IMR-90 (cell line): ENCODE data around the gene FRMD5. TPM values are rescaled to one million over a fixed set of nuclear protein-coding genes. Genes with fewer than 3 reads are reported as not detected.

ENCODE experiments used
- ATAC-seq: fragments of 200-7000 bp; cut with Tn5 transposase; 2 replicates; pipeline ENCODE4 v1.9.1; 2020; ENCODE audit warnings: low read depth, mild to moderate bottlenecking, moderate library complexity
- BruUV-seq: library from RNA; stranded (reverse); fragments of 400-500 nt; replicated peaks from 2 replicates; lab custom pipeline; 2021; lab: Mats Ljungman, UMichigan
- CTCF ChIA-PET: fragments of 300-600 bp; formaldehyde crosslinking; extraction: SDS; loops from one replicate; lab custom pipeline; 2021; ENCODE audit warnings: antibody characterized with exemption; lab: Yijun Ruan, JAX
- POLR2A ChIA-PET: fragments of 300-600 bp; sonication (Branson Sonifier 250); formaldehyde crosslinking; loops from one replicate; lab custom pipeline; 2022; ENCODE audit warnings: antibody characterized with exemption; ENCODE audit not compliant: unreplicated experiment; lab: Charles Lee
- DNase-seq: peaks from one replicate; pipeline ENCODE4 v3.0.0; 2013
- H2AFZ ChIP-seq: replicated peaks from 2 replicates; pipeline ENCODE3; 2013; ENCODE audit warnings: low read length, mild to moderate bottlenecking; ENCODE audit not compliant: poor library complexity
- H2AK5ac ChIP-seq: 2 replicates; pipeline ENCODE4 v1.6.1; 2013; ENCODE audit warnings: low read depth, low read length, inconsistent platforms
- H2AK9ac ChIP-seq: replicated peaks from 2 replicates; pipeline ENCODE3; 2013; ENCODE audit warnings: mild to moderate bottlenecking, low read depth, low read length, moderate library complexity; ENCODE audit not compliant: poor library complexity
- H2BK120ac ChIP-seq: 2 replicates; pipeline ENCODE4 v1.6.1; 2013; ENCODE audit warnings: low read depth, low read length, inconsistent platforms
- H2BK15ac ChIP-seq: 3 replicates; pipeline ENCODE4 v1.6.1; 2013; ENCODE audit warnings: low read depth, low read length, inconsistent platforms
- H2BK20ac ChIP-seq: 2 replicates; pipeline ENCODE4 v1.6.1; 2013; ENCODE audit warnings: low read depth, mild to moderate bottlenecking, inconsistent platforms, low read length, moderate library complexity
- H2BK5ac ChIP-seq: 2 replicates; pipeline ENCODE4 v1.6.1; 2013; ENCODE audit warnings: mild to moderate bottlenecking, low read depth, low read length, inconsistent platforms; ENCODE audit not compliant: poor library complexity, severe bottlenecking
- H3K14ac ChIP-seq: replicated peaks from 2 replicates; pipeline ENCODE4 v1.6.1; 2013; ENCODE audit warnings: low read depth, low read length, inconsistent platforms
- H3K18ac ChIP-seq: 2 replicates; pipeline ENCODE4 v1.6.1; 2013; ENCODE audit warnings: low read depth, low read length, control low read depth
- H3K23ac ChIP-seq: 2 replicates; pipeline ENCODE4 v1.6.1; 2013; ENCODE audit warnings: low read depth, low read length, inconsistent platforms
- H3K27ac ChIP-seq: 2 replicates; pipeline ENCODE4 v1.5.1; 2013; ENCODE audit warnings: mild to moderate bottlenecking, control low read depth, low read length; ENCODE audit not compliant: insufficient read depth
- H3K27me3 ChIP-seq: 2 replicates; pipeline ENCODE4 v1.6.1; 2013; ENCODE audit warnings: low read length; ENCODE audit not compliant: control insufficient read depth, insufficient read depth
- H3K36me3 ChIP-seq: 2 replicates; pipeline ENCODE4 v1.6.1; 2013; ENCODE audit warnings: low read length, mixed read lengths; ENCODE audit not compliant: control insufficient read depth, insufficient read depth
- H3K4ac ChIP-seq: 2 replicates; pipeline ENCODE4 v1.6.1; 2013; ENCODE audit warnings: low read depth, low read length, inconsistent platforms
- H3K4me1 ChIP-seq: 2 replicates; pipeline ENCODE4 v1.6.1; 2013; ENCODE audit warnings: low read length, mixed read lengths; ENCODE audit not compliant: control insufficient read depth, insufficient read depth
- H3K4me2 ChIP-seq: 2 replicates; pipeline ENCODE4 v1.6.1; 2013; ENCODE audit warnings: low read depth, mild to moderate bottlenecking, control low read depth, low read length, moderate library complexity
- H3K4me3 ChIP-seq: 2 replicates; pipeline ENCODE4 v1.5.1; 2013; ENCODE audit warnings: low read depth, mild to moderate bottlenecking, control low read depth, low read length, moderate library complexity; ENCODE audit not compliant: insufficient read depth
- H3K56ac ChIP-seq: 2 replicates; pipeline ENCODE4 v1.6.1; 2013; ENCODE audit warnings: low read length, inconsistent platforms; ENCODE audit not compliant: insufficient read depth; ENCODE audit errors: extremely low read depth
- H3K79me1 ChIP-seq, 2 experiments: 2 replicates each; pipeline ENCODE4 v1.6.1; 2013; ENCODE audit warnings: low read length in 2 of 2, inconsistent platforms in 1 of 2, low read depth in 1 of 2
- H3K9ac ChIP-seq: 2 replicates; pipeline ENCODE4 v1.6.1; 2013; ENCODE audit warnings: low read depth, low read length, control low read depth
- H3K9me1 ChIP-seq: 2 replicates; pipeline ENCODE4 v1.6.1; 2013; ENCODE audit warnings: low read length, inconsistent platforms; ENCODE audit not compliant: insufficient read depth
- H3K9me3 ChIP-seq: 2 replicates; pipeline ENCODE4 v1.6.1; 2013; ENCODE audit warnings: low read length; ENCODE audit not compliant: control insufficient read depth, insufficient read depth
- H4K20me1 ChIP-seq: 2 replicates; pipeline ENCODE4 v1.6.1; 2013; ENCODE audit warnings: low read length, inconsistent platforms; ENCODE audit not compliant: insufficient read depth
- H4K5ac ChIP-seq: 2 replicates; pipeline ENCODE4 v1.6.1; 2013; ENCODE audit warnings: mild to moderate bottlenecking, low read depth, low read length, control low read depth
- H4K8ac ChIP-seq, 2 experiments: 2 replicates each; pipeline ENCODE4 v1.6.1; 2013; ENCODE audit warnings: low read depth in 2 of 2, low read length in 2 of 2, control low read depth in 1 of 2, inconsistent platforms in 1 of 2
- H4K91ac ChIP-seq: 2 replicates; pipeline ENCODE4 v1.6.1; 2013; ENCODE audit warnings: low read depth, low read length, inconsistent platforms; ENCODE audit not compliant: insufficient read depth
- CEBPB ChIP-seq: IDR thresholded peaks from 2 replicates; pipeline ENCODE4 v1.6.1; 2012; ENCODE audit warnings: low read depth, low read length, improper control_type of control experiment
- MAZ ChIP-seq: IDR thresholded peaks from 2 replicates; pipeline ENCODE4 v1.6.1; 2012; ENCODE audit warnings: low read depth, mild to moderate bottlenecking, low read length, improper control_type of control experiment, moderate library complexity, borderline replicate concordance
- NFE2L2 ChIP-seq: fragments of 150-350 bp; IDR thresholded peaks from 2 replicates; pipeline ENCODE4 v1.6.1; 2016; ENCODE audit warnings: low read depth, mild to moderate bottlenecking, low read length
- RAD21 ChIP-seq: IDR thresholded peaks from 2 replicates; pipeline ENCODE4 v1.6.1; 2012; ENCODE audit warnings: low read length, improper control_type of control experiment
- WGBS, 2 experiments: methylation state at CpG; one replicate each; pipeline versions ENCODE4 v1.1.5 to v1.1.7; 2013; ENCODE audit warnings: missing lambda C conversion rate in 2 of 2; ENCODE audit not compliant: insufficient read length in 1 of 2; ENCODE audit errors: extremely low coverage in 2 of 2; 5-methylcytosine and 5-hydroxymethylcytosine counted together
- dilution Hi-C: fragments of 300-500 bp; cut with HindIII; formaldehyde crosslinking; loops from one replicate; pipeline ENCODE4 v1.14.3; 2018; ENCODE audit warnings: low sequenced_read_pairs; ENCODE audit not compliant: unreplicated experiment
- in situ Hi-C: fragments of 300-500 bp; cut with MboI; formaldehyde crosslinking; loops from 3 replicates; pipeline ENCODE4 v1.14.3; 2019; ENCODE audit warnings: low sequenced_read_pairs, inconsistent platforms, mixed read lengths
- intact Hi-C: fragments of 100-400 bp; cut with micrococcal nuclease; formaldehyde crosslinking; loops from 2 replicates; pipeline ENCODE4 v1.10.0; 2022
- polyA plus RNA-seq, 3 experiments: library from polyadenylated mRNA; depleted of rRNA; stranded (reverse); fragments of >200 nt; gene quantifications; 2 replicates each; pipeline ENCODE4 v1.2.3, GENCODE V29; 2012; ENCODE audit warnings: low replicate concordance in 1 of 3
- total RNA-seq: library from RNA; depleted of rRNA; stranded (reverse); fragments of >200 nt; gene quantifications from 2 replicates; pipeline ENCODE4 v1.2.3, GENCODE V29; 2012

Gene FRMD5
- total and polyA plus RNA-seq, 2 of the 4 experiments (the other 2 are of a cell fraction), result 4.1 to 5.4 TPM

GRCh38 chr15:43968551-43968950 is 226.5 kb downstream of the FRMD5 start:
- Histone ChIP-seq H3K56ac (no peak overlapping the region), H3K4ac (no peak overlapping the region), H3K79me1 (no peaks in the 10 kb centered on the region), H2BK20ac (no peak overlapping the region), H3K4me2 (no peak overlapping the region), H3K23ac (no peak overlapping the region), H3K9me1 (peaks cover 4% of the 10 kb centered on the region; the same call in 1 of the 2 replicates), H3K18ac (no peak overlapping the region), H3K27ac (no peak overlapping the region), H2BK120ac (no peak overlapping the region), H2AK9ac (no peak overlapping the region), H3K36me3 (no peaks in the 10 kb centered on the region), H2BK15ac (no peak overlapping the region), H3K27me3 (no peaks in the 10 kb centered on the region), H2BK5ac (no peak overlapping the region), H3K4me3 (no peak overlapping the region), H4K5ac (no peak overlapping the region), H4K91ac (no peak overlapping the region), H3K14ac (no peak overlapping the region), H3K4me1 (no peaks in the 10 kb centered on the region), H3K9ac (no peak overlapping the region), H2AFZ (no peak overlapping the region), H4K8ac (no peak overlapping the region), H4K20me1 (no peaks in the 10 kb centered on the region), H2AK5ac (no peak overlapping the region), H3K9me3 (no peaks in the 10 kb centered on the region)
- no TSS peak for BruUV-seq
- dilution Hi-C loops (no loop called here), in situ Hi-C loops (no loop called here), intact Hi-C loops (no loop called here)
- TF ChIP-seq NFE2L2 (no peak), MAZ (no peak), RAD21 (no peak), CEBPB (no peak)
- DNase-seq (no peak), ATAC-seq (no peak)
- ChIA-PET POLR2A (no interaction called here), CTCF (interaction anchor here (0.6 kb wide), 1 partner anchor 67 kb away, joined by 3 read pairs; no protein-coding TSS in a partner anchor)
- WGBS, 2 experiments, result no CpG with 5 or more reads among the region's 3 CpGs
